Bone marrow (tissue), 2 donors: ENCODE data around the gene NCAPD2.
"Not testable (repeated sequence)": the region's sequence is repeated elsewhere in the genome, so short reads cannot be mapped to it uniquely, and the experiment has no call there.

Experiments used
- DNase-seq, 2 donors: peaks; one replicate each; lab custom pipeline; 2025; lab: John Stamatoyannopoulos, UW

NCAPD2 gene

DNA sequence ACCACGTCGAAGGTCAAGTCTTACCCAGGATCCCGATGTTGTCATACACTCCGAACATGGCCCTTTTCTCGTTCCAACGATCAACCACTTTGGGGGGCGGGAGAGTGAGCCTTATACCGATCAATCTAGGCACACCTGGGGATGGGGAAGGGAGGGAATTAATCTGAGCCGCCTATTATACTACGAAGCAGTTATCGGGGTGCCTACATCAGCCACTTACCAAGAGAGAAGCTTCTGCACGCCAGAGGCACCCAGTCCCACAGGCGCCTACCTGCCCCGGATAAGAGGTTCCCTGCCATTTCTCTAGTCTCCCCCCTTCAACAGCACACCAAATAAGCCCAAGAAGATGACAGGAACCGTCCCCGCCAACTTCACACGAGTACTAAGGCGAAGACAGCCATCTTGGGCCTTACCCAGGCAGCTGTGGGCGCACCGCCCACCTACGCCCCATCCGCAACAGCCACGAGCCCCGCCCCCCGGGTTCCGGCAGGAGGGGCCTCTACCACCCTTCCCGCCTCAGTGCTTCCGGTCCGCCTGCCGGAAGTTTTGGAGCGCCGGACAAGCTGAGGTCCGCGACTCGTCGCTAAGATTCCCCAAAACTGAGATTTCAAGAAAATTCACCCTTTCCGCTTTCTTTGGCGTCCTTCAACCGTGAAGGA, 935 bp upstream of the NCAPD2 start, which contains the start of gene MRPL51:
Gene MRPL51 (minus strand): TSS at position 425 of the 659 bp plus-strand sequence. CDS start 126 bp downstream, at position 299.
- DNase-seq: peak; percentile 82 to 90

DNA sequence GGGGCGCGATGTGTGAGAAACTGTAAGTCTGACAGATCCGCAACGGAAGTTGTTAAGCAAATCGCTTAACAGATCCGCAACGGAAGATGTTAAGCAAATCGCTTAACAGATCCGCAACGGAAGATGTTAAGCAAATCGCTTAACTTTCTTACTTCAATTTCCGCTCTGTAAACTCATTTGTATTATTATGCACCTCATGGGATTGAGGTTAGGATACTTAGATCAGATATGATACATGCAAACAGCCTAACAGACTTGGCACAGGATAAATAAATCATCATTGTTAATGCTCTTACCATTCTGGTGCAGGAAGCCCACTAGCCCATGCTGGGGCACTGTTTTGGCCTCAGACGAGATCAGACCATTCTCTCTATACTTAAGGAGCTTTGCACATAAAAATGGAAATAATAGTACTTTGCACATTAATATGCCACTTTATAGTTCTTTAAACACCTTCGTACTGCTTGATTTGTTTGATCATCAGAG, 399 bp downstream of the NCAPD2 start:
- no peak for DNase-seq

- DNase-seq: no peak
Measured at GRCh38 chr12:6494968-6495367, 1.1 kb downstream of the NCAPD2 start.

GRCh38 chr12:6497291-6497690, 3.4 kb downstream of the NCAPD2 start:
- not testable (repeated sequence) for DNase-seq

- no peak for DNase-seq
Measured at GRCh38 chr12:6500466-6500865, 6.6 kb downstream of the NCAPD2 start.

DNA sequence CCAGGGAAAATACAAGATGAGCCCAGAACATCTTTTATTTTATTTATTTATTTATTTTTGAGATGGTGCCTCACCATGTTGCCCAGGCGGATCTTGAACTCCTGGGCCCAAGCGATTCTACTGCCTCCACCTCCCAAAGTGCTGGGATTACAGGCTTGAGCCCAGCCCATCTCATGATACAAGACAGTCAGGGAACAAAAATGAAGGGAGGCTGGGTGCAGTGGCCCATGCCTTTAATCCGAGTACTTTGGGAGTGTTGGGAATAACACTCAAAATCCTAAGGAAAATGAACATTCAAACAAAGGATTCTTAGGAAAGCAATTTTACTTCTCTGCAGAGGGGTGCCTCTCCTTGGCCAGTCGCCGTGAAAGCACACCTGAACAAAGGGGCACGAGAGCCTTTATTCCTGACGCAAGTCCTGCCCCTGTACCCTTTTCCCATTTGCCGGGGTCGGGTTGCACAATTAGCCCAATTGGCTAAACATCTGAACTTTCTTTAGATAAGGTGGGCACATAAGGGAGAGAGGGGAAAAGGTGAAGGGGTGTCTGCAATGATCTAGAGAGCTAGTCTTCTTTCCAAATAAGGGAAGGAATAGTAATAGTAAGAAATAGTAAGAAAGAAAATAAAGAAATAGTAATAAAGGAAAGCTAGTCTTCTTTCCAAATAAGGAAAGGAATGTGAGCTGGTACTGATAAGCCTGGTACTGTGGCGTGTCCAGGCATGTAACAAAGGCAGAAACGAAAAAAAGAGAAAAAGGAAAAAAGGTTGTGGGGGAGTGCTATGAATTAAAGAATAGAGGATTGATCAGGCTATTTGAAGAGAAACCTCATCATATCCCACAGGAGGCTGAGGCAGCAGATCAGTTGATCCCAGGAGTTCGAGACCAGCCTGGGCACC, 13.4 kb downstream of the NCAPD2 start:
- DNase-seq: no peak

DNA sequence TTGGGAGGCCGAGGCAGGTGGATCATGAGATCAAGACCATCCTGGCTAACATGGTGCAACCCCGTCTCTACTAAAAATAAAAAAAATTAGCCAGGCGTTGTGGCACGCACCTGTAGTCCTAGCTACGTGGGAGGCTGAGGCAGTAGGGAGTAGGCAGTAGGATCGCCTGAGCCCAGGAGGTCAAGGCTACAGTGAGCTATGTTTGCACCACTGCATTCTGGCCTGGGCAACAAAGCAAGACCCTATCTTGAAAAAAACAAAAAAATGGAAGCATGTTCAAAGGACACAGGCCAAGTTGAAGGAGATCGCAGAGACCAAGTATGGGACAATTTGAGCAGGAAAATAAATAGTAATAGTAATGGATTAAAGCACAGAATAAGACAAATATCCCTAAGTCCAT, 14.2 kb downstream of the NCAPD2 start:
- no peak for DNase-seq

DNA sequence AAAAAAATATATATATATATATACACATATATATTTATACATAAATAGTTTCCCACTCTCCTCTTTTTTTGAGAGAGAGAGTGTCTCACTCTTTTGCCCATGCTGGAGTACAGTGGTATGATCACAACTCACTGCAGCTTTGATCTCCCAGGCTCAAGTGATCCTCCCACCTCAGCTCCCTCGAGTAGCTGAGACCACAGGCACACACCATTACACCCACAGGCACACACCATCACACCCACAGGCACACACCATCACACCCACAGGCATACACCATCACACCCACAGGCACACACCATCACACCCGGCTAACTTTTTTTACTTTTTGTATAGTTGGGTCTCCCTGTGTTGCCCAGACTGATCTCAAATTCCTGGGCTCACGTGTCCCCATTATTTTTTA, 26.3 kb downstream of the NCAPD2 start:
- DNase-seq: no peak

- DNase-seq: no peak
Measured at GRCh38 chr12:6522193-6522592, 28.3 kb downstream of the NCAPD2 start.

- DNase-seq: no peak
Measured at GRCh38 chr12:6523708-6524107, 29.8 kb downstream of the NCAPD2 start.

- DNase-seq: no peak
Measured at GRCh38 chr12:6524648-6525047, 30.7 kb downstream of the NCAPD2 start.

GRCh38 chr12:6526201-6526600, 32.3 kb downstream of the NCAPD2 start:
- no peak for DNase-seq

- no peak for DNase-seq
Measured at GRCh38 chr12:6526766-6527525, 33.0 kb downstream of the NCAPD2 start.

DNA sequence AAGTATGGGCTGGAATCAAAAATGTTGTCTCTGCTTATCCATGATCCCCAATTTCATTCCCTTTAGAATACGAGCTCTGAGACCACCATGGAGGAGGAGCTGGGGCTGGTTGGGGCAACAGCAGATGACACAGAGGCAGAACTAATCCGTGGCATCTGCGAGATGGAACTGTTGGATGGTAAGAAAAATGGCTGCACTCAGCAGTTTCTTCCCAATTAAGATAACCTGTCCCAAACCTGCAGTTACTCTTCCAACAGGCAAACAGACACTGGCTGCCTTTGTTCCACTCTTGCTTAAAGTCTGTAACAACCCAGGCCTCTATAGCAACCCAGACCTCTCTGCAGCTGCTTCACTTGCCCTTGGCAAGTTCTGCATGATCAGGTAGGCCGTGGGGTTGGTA, 33.8 kb downstream of the NCAPD2 start:
- DNase-seq: no peak

DNA sequence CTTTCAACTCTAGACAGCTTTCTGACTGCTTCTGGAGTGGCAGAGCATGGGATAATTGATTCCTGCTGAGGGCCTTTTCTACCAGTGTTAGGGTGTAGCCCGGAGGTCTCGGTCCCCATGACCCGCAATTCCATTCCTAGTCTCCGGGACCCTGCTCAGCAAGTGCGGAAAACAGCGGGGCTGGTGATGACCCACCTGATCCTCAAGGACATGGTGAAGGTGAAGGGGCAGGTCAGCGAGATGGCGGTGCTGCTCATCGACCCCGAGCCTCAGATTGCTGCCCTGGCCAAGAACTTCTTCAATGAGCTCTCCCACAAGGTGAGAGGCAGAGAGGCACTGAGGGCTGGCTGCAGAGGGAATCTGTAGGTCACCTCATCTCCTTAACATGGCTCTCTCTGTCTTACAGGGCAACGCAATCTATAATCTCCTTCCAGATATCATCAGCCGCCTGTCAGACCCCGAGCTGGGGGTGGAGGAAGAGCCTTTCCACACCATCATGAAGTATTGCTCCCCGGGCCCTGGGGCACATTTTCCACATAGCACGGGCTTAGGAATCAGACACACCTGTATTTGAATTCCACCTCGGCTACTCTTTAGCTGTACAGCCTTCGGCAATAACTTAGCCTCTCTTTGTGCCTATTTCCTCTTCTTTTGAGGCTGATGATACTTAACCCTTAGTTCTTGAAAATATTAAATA, 34.8 kb downstream of the NCAPD2 start:
- DNase-seq: no peak

DNA sequence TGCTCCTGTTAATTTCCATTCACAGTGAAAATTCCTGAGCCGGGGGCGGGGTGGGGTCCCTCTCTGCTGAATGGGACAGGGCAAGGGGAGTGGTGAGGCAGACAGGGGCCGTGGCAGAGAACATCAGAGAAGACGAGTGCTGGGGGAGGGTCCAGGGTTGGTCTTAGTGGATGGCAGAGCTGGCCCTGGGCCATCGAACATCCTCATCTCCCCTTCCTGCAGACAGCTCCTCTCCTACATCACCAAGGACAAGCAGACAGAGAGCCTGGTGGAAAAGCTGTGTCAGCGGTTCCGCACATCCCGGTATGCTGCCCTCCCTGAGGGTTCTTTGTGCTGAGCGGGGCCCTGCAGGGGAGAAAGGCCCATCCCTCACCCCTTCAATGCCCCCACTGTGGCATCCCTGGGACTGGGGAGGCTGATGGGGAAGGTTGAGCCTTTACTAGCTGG, 35.4 kb downstream of the NCAPD2 start:
- no peak for DNase-seq

DNA sequence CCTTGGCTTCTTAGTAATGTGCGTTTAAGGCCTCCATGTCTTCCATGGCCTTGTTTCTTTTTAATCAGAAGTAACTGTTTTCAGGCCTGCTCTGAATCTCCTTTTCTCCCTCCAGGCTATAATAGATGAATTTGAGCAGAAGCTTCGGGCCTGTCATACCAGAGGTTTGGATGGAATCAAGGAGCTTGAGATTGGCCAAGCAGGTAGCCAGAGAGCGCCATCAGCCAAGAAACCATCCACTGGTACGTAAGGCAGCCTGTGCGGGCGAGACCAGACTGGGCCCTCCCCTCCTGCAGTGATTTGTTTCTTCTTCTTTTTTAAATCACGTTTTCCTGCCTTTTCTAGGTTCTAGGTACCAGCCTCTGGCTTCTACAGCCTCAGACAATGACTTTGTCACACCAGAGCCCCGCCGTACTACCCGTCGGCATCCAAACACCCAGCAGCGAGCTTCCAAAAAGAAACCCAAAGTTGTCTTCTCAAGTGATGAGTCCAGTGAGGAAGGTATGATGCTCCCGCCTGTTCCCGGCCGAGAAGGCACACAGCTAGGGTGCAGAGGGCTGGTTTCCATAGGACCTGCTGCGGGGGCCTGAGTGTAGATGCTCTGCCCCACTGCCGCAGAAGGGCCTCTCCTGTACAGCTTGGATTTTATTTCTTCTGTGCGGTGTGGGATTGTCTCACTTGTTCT, 36.8 kb downstream of the NCAPD2 start:
- DNase-seq: no peak

DNA sequence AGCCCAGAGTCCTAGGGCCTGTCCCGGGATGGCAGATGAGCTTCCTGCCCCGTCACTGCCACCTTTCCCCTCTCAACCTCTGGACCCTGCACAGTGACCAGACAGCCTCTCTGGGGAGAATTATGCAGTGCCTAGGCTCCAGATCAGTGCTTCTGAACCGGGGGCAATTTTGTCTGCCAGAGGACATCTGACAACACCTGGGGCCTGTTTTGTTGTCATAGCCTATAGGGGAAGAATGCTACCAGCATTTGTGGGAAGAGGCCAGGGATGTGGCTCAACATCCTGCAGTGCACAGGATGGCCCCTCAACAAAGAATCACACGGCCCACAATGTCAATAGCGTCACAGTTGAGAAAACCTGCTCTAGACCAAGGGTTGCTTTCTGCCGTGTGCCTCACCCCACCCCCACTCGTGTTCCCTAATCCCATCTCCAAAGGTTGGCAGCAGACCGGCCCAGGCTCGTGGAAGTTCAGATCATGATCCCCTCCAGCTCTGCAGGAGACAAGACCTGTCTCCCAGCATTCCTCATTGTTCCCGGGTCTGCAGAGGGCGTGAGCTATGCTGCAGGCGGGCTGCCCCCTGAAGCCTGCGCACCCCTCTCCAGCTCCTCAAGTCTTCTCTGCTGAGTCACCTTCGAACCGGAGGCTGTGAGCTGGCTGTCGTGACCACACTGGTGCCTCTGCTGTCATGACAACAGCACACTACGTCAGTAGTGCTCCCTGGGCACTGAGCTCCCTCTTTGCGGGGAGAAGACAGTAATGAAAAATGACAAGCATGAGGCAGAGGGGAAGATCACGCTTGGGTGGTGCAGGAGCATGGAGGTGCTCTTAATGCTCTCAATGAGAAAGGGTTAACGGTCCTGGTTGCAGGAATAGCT, 38.4 kb downstream of the NCAPD2 start:
- DNase-seq: peak; percentile 63 to 91

- no peak for DNase-seq
Measured at GRCh38 chr12:6532927-6533652, 39.2 kb downstream of the NCAPD2 start.

- DNase-seq: peak in 1 of 2 donors; percentile 71
Measured at GRCh38 chr12:6533653-6533922, 39.7 kb downstream of the NCAPD2 start.
